ENCODE measurements around the gene PARD3.

GRCh38 chr10:34661580-34661979 is 153.5 kb downstream of the PARD3 start:
- no peak for TF ChIP-seq EZH2phosphoT487 (IDR thresholded peaks at IDR 0.05; ENCODE audit: borderline replicate concordance)
- TF ChIP-seq CTCF (conservative IDR thresholded peaks at IDR 0.05; ENCODE audit: low read length), result no peak

All from Loucy (cell line).